Measurements from ENCODE around the gene TCERG1L.

TCERG1L gene

GRCh38 chr10:131092386-131092785, 219.1 kb downstream of the TCERG1L start:
- no peak for TF ChIP-seq CTCF (IDR thresholded peaks at IDR 0.05; ENCODE audit: insufficient read depth, low read length, missing control alignments)
- DNase-seq (ENCODE audit: low read depth, low spot score), result no peak
- POLR2A ChIA-PET, result no interaction called here
- CTCF ChIA-PET, result no interaction called here
- no peak overlapping the region for H3K4me3 ChIP-seq (ENCODE audit: low read depth, low read length)

GRCh38 chr10:131091682-131092081, 219.8 kb downstream of the TCERG1L start:
- ChIA-PET CTCF (no interaction called here), POLR2A (no interaction called here)
- no peak for TF ChIP-seq CTCF (IDR thresholded peaks at IDR 0.05; ENCODE audit: insufficient read depth, low read length, missing control alignments)
- H3K4me3 ChIP-seq (ENCODE audit: low read depth, low read length), result no peak overlapping the region
- DNase-seq (ENCODE audit: low read depth, low spot score), result no peak

GRCh38 chr10:131090761-131091661, 220.5 kb downstream of the TCERG1L start:
- POLR2A ChIA-PET, result no interaction called here
- CTCF ChIA-PET, result no interaction called here
- DNase-seq (ENCODE audit: low read depth, low spot score), result no peak
- TF ChIP-seq CTCF (IDR thresholded peaks at IDR 0.05; ENCODE audit: insufficient read depth, low read length, missing control alignments), result no peak
- H3K4me3 ChIP-seq (ENCODE audit: low read depth, low read length), result no peak overlapping the region

DNA sequence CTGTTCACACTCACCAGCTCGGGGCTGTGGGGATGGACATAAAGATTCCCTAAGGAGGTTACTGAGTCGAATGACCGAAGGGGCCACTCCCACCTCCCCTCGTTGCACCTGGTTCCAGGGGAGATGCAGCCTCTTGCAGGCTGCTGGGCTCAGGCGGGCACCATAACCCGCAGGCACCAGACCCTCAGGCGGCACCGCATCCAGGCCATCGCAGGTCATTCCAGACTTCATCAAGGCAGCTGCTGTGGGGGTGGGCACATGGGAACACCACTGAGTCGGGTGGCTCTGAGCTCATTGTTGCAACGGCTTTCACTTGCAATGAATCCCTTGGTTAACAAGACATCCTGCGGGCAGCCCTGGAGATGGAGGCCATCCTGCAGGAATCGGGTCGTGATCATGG, 221.7 kb downstream of the TCERG1L start:
- no peak for DNase-seq (ENCODE audit: low read depth, low spot score)
- TF ChIP-seq CTCF (IDR thresholded peaks at IDR 0.05; ENCODE audit: insufficient read depth, low read length, missing control alignments), result no peak
- H3K4me3 ChIP-seq (ENCODE audit: low read depth, low read length), result no peak overlapping the region
- ChIA-PET CTCF (no interaction called here), POLR2A (no interaction called here)

DNA sequence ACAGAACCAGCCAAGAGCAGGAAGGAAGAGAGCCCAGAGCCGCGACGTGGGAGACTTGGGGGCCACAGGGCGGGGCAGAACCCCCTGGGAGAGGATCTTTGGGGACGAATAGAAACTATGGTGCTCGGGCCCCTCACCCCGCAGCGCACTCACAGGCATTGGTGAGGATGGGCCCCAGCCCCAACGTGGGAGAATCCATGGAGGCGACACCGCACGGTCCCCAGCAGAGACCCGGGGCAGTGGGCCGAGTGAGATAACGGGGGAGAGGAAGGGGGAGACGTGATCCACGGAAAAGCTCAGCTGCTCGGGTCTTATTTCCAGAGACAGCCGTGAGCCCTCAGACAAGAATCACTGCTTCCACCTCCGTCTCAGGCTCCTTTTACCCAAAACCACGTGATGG, 222.4 kb downstream of the TCERG1L start:
- ChIA-PET POLR2A (no interaction called here), CTCF (no interaction called here)
- DNase-seq (ENCODE audit: low read depth, low spot score), result no peak
- TF ChIP-seq CTCF (IDR thresholded peaks at IDR 0.05; ENCODE audit: insufficient read depth, low read length, missing control alignments), result no peak
- H3K4me3 ChIP-seq (ENCODE audit: low read depth, low read length), result no peak overlapping the region

DNA sequence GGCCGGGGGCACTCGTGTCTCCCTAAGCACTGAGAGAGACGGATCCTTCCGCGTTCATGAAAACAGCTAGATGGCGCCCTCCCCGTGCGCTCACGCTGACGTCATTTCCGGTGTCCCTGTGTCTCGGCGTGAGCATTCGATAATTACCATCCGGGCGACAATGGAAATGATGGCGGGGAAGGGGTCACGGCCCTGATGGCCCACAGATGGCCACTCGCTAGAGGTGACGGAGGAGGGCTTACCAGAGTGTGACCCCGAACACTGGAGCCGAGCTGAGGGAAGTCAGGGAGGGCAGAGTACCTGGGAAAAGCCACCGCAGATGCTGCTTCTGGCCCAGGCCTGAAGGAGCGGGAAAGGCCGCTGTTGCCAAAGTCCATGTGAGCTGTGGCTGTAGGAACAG, 222.9 kb downstream of the TCERG1L start:
- no peak overlapping the region for H3K4me3 ChIP-seq (ENCODE audit: low read depth, low read length)
- ChIA-PET POLR2A (no interaction called here), CTCF (no interaction called here)
- no peak for DNase-seq (ENCODE audit: low read depth, low spot score)
- TF ChIP-seq CTCF (IDR thresholded peaks at IDR 0.05; ENCODE audit: insufficient read depth, low read length, missing control alignments), result no peak

All from AG04449 (cell line).